Endothelial cell of umbilical vein (primary cell): ENCODE results near the gene MAEA. TPM values are rescaled to one million over a fixed set of nuclear protein-coding genes. Genes with fewer than 3 reads are reported as not detected.

Source experiments
- BruUV-seq: library from RNA; stranded (reverse); fragments of 400-500 nt; replicated peaks from 2 replicates; lab custom pipeline; 2021; lab: Mats Ljungman, UMichigan
- CTCF ChIA-PET: fragments of 300-600, 350-600 bp; sonication (Branson Sonifier 250); formaldehyde crosslinking; loops from one replicate; lab custom pipeline; 2021; ENCODE audit warnings: antibody characterized with exemption, inconsistent platforms; lab: Charles Lee
- POLR2A ChIA-PET: fragments of 300-600, 350-600 bp; sonication (Branson Sonifier 250); formaldehyde crosslinking; loops from one replicate; lab custom pipeline; 2021; ENCODE audit warnings: antibody characterized with exemption, inconsistent platforms; lab: Charles Lee
- DNase-seq: peaks from one replicate; pipeline ENCODE4 v3.0.0-alpha.2; 2011; ENCODE audit warnings: low read depth, low spot score
- FAIRE-seq: peaks from 2 replicates; lab custom pipeline; 2011; peaks lifted over from hg19 to GRCh38; lab: Jason Lieb, UNC
- H2AFZ ChIP-seq: 2 replicates; pipeline ENCODE4 v1.6.0; 2012; ENCODE audit warnings: low read depth, low read length, control low read depth, inconsistent platforms
- H3K27ac ChIP-seq: 2 replicates; pipeline ENCODE4 v1.5.1; 2011; ENCODE audit warnings: low read depth, mild to moderate bottlenecking, control low read depth, low read length, moderate library complexity; ENCODE audit not compliant: insufficient read depth
- H3K27me3 ChIP-seq, 2 experiments: 2 replicates each; pipeline versions ENCODE4 v1.6.0 to v1.6.1; 2011; ENCODE audit warnings: low read length in 2 of 2, mixed read lengths in 1 of 2; ENCODE audit not compliant: control insufficient read depth in 2 of 2, insufficient read depth in 2 of 2
- H3K36me3 ChIP-seq, 2 experiments: 2 replicates in 1 of 2; 3 replicates in 1 of 2; pipeline ENCODE4 v1.5.1; 2011; ENCODE audit warnings: low read length in 2 of 2, mild to moderate bottlenecking in 1 of 2, moderate library complexity in 1 of 2; ENCODE audit not compliant: control insufficient read depth in 2 of 2, insufficient read depth in 2 of 2; ENCODE audit errors: extremely low read depth in 1 of 2
- H3K4me1 ChIP-seq: 3 replicates; pipeline ENCODE4 v1.5.1; 2011; ENCODE audit warnings: mild to moderate bottlenecking, low read length; ENCODE audit not compliant: control insufficient read depth, insufficient read depth; ENCODE audit errors: extremely low read depth
- H3K4me2 ChIP-seq: 2 replicates; pipeline ENCODE4 v1.6.1; 2011; ENCODE audit warnings: low read length, control low read depth, mixed read lengths; ENCODE audit not compliant: insufficient read depth
- H3K4me3 ChIP-seq, 3 experiments: fragments of 200-600 bp in 1 of 3; sonication (generic), shearing (Covaris generic) in 1 of 3; replicated peaks in 1 of 3; 2 replicates each; pipeline ENCODE4 v1.5.1; 2011 to 2016; ENCODE audit warnings: control low read depth in 3 of 3, low read length in 3 of 3, mild to moderate bottlenecking in 2 of 3, inconsistent platforms in 1 of 3, low read depth in 1 of 3, moderate library complexity in 1 of 3; ENCODE audit not compliant: insufficient read depth in 1 of 3
- H3K79me2 ChIP-seq: 2 replicates; pipeline ENCODE4 v1.6.0; 2012; ENCODE audit warnings: low read length, inconsistent platforms; ENCODE audit not compliant: control insufficient read depth, insufficient read depth
- H3K9ac ChIP-seq: replicated peaks from 2 replicates; pipeline ENCODE3; 2011; ENCODE audit warnings: low read length, control low read depth; ENCODE audit not compliant: insufficient read depth; ENCODE audit errors: extremely low read depth
- H3K9me1 ChIP-seq: replicated peaks from 3 replicates; pipeline ENCODE4 v1.6.0; 2011; ENCODE audit warnings: mild to moderate bottlenecking, low read length; ENCODE audit not compliant: control insufficient read depth, insufficient read depth; ENCODE audit errors: extremely low read depth
- H3K9me3 ChIP-seq: replicated peaks from 2 replicates; pipeline ENCODE4 v1.5.1; 2012; ENCODE audit warnings: low read length, inconsistent platforms; ENCODE audit not compliant: control insufficient read depth, insufficient read depth
- H4K20me1 ChIP-seq: replicated peaks from 2 replicates; pipeline ENCODE3; 2011; ENCODE audit warnings: mild to moderate bottlenecking, low read length; ENCODE audit not compliant: control insufficient read depth, insufficient read depth; ENCODE audit errors: extremely low read depth
- CTCF ChIP-seq, 2 donors: IDR thresholded peaks; 1 replicate in 1 of 2; 2 replicates in 1 of 2; pipeline ENCODE4 v1.5.1; 2011; ENCODE audit warnings: low read length in 2 of 2, mild to moderate bottlenecking in 2 of 2, moderate library complexity in 2 of 2, control low read depth in 1 of 2, inconsistent platforms in 1 of 2, low read depth in 1 of 2; ENCODE audit not compliant: insufficient read depth in 1 of 2; ENCODE audit errors: extremely low read depth in 1 of 2
- EZH2 ChIP-seq: IDR thresholded peaks from 2 replicates; pipeline ENCODE4 v1.6.1; 2012; ENCODE audit warnings: borderline replicate concordance, low read depth, mild to moderate bottlenecking, moderate library complexity, low read length, inconsistent platforms; ENCODE audit not compliant: severe bottlenecking
- FOS ChIP-seq: IDR thresholded peaks from 2 replicates; pipeline ENCODE4 v1.6.1; 2011; ENCODE audit warnings: mild to moderate bottlenecking, low read length, moderate library complexity, borderline replicate concordance; ENCODE audit not compliant: insufficient read depth
- GATA2 ChIP-seq: IDR thresholded peaks from 2 replicates; pipeline ENCODE4 v1.7.0; 2011; ENCODE audit warnings: low read depth, mild to moderate bottlenecking, moderate library complexity, mixed read lengths, low read length; ENCODE audit not compliant: insufficient read length, insufficient read depth
- JUN ChIP-seq: IDR thresholded peaks from 2 replicates; pipeline ENCODE4 v1.6.1; 2011; ENCODE audit warnings: borderline replicate concordance, low read depth; ENCODE audit not compliant: insufficient read length, insufficient read depth
- MAX ChIP-seq: IDR thresholded peaks from 2 replicates; pipeline ENCODE4 v1.6.1; 2011; ENCODE audit not compliant: insufficient read depth, insufficient read length
- MYC ChIP-seq: IDR thresholded peaks from one replicate; pipeline ENCODE4 v1.6.1; 2011; ENCODE audit warnings: mild to moderate bottlenecking, low read depth, low read length
- POLR2A ChIP-seq: IDR thresholded peaks from 2 replicates; pipeline ENCODE4 v1.6.1; 2012; ENCODE audit warnings: low read depth, mild to moderate bottlenecking, control low read depth, low read length
- POLR2AphosphoS5 ChIP-seq: IDR thresholded peaks from 2 replicates; pipeline ENCODE4 v1.6.1; 2012; ENCODE audit warnings: low read depth, mild to moderate bottlenecking, control low read depth, low read length, moderate library complexity; ENCODE audit not compliant: insufficient read depth
- dilution Hi-C: fragments of 300-500 bp; cut with MboI; formaldehyde crosslinking; loops from one replicate; pipeline ENCODE4 v1.15.0; 2019; ENCODE audit warnings: low sequenced_read_pairs; ENCODE audit not compliant: extremely low pct_ligation_motif_present
- intact Hi-C: fragments of 100-400 bp; cut with micrococcal nuclease; formaldehyde crosslinking; loops from one replicate; pipeline ENCODE4 v1.10.0; 2022
- polyA plus RNA-seq, 4 experiments: library from polyadenylated mRNA; depleted of rRNA in 3 of 4; stranded (reverse) in 3 of 4; unstranded in 1 of 4; fragments of >200 nt; gene quantifications; 2 replicates each; pipeline versions ENCODE4 v1.2.1 to v1.2.3, GENCODE V29; 2011 to 2012; ENCODE audit warnings: missing spikeins in 1 of 4
- total RNA-seq: library from RNA; stranded (reverse); gene quantifications from 2 replicates; pipeline ENCODE4 v1.2.3, GENCODE V29; 2021

Gene MAEA
- total and polyA plus RNA-seq, 2 donors (not counting 3 experiments of a cell fraction or from before 2014, with no cell fraction given) = 66.0 to 108 TPM

GRCh38 chr4:1384675-1385372, 95.1 kb downstream of the MAEA start:
- ChIA-PET POLR2A (no interaction called here), CTCF (no interaction called here)
- no peak overlapping the region for H3K4me3 ChIP-seq
- dilution Hi-C loops (no loop called here), intact Hi-C loops (no loop called here)
- H3K9me3 ChIP-seq = no peaks in the 10 kb centered on the region
- TF ChIP-seq JUN (no peak), FOS (no peak), GATA2 (no peak), POLR2AphosphoS5 (no peak), MYC (no peak), POLR2A (no peak), MAX (no peak), EZH2 (no peak), CTCF (IDR thresholded peaks at IDR 0.05; ENCODE audit: extremely low read depth in 1 of 2, insufficient read depth in 1 of 2, low read depth in 1 of 2, low read length in 2 of 2) (no peak)
- H3K9me1 ChIP-seq = no peaks in the 10 kb centered on the region
- H3K9ac ChIP-seq = no peak overlapping the region
- DNase-seq (no peak), FAIRE-seq (no peak)
- no TSS peak for BruUV-seq
- no peak overlapping the region for H3K4me2 ChIP-seq
- H3K79me2 ChIP-seq = no peaks in the 10 kb centered on the region
- H3K27ac ChIP-seq = no peak overlapping the region
- H4K20me1 ChIP-seq = no peaks in the 10 kb centered on the region
- H3K27me3 ChIP-seq = no peaks in the 10 kb centered on the region
- H3K4me1 ChIP-seq = no peaks in the 10 kb centered on the region
- no peaks in the 10 kb centered on the region for H3K36me3 ChIP-seq
- H2AFZ ChIP-seq = no peak overlapping the region
